Thyroid gland (tissue), 4 donors: ENCODE results near the gene LRP4. TPM values are rescaled to one million over a fixed set of nuclear protein-coding genes. Genes with fewer than 3 reads are reported as not detected.
A peak's percentile ranks its signal among the peaks of the same experiment; 100 is the strongest.
"Not testable (repeated sequence)": the region's sequence is repeated elsewhere in the genome, so short reads cannot be mapped to it uniquely, and the experiment has no call there.

Source experiments
- DNase-seq, 2 donors: peaks; one replicate each; pipeline ENCODE4 v3.0.0-alpha.2; 2019
- H3K27ac ChIP-seq, 3 donors: fragments of 200-600 bp; sonication (generic); 1 replicate in 2 of 3; 2 replicates in 1 of 3; pipeline ENCODE4 v1.5.1; 2016 to 2019; ENCODE audit warnings: mild to moderate bottlenecking in 1 of 3, moderate library complexity in 1 of 3
- H3K27me3 ChIP-seq: fragments of 200-600 bp; sonication (generic); one replicate; pipeline ENCODE4 v1.5.1; 2019
- H3K36me3 ChIP-seq, 2 donors: fragments of 200-600 bp; sonication (generic); one replicate each; pipeline ENCODE4 v1.5.1; 2016 to 2019
- H3K4me1 ChIP-seq, 2 donors: fragments of 200-600 bp; sonication (generic); one replicate each; pipeline ENCODE4 v1.5.1; 2017 to 2019
- H3K4me3 ChIP-seq, 3 donors: fragments of 200-600 bp; sonication (generic); replicated peaks in 1 of 3; 1 replicate in 2 of 3; 2 replicates in 1 of 3; pipeline ENCODE4 v1.5.1; 2016; ENCODE audit warnings: mild to moderate bottlenecking in 1 of 3
- H3K9me3 ChIP-seq: fragments of 200-600 bp; sonication (generic); one replicate; pipeline ENCODE4 v1.5.1; 2017
- POLR2A ChIP-seq, 2 donors: fragments of 450-650 bp; IDR thresholded peaks; one replicate each; pipeline ENCODE4 v1.6.1; 2017; ENCODE audit warnings: antibody characterized with exemption in 2 of 2, mild to moderate bottlenecking in 2 of 2, moderate library complexity in 1 of 2
- WGBS, 2 donors: methylation state at CpG; one replicate each; pipeline ENCODE4 v1.1.5; 2017; 5-methylcytosine and 5-hydroxymethylcytosine counted together
- intact Hi-C: fragments of 100-400 bp; cut with DNase I; formaldehyde crosslinking; loops from one replicate; pipeline ENCODE4 v1.15.1; 2023
- total RNA-seq, 4 donors: library from RNA; depleted of rRNA; stranded (reverse); fragments of >200 nt; gene quantifications; one replicate each; pipeline ENCODE4 v1.2.3, GENCODE V29; 2016
- TF ChIP-seq, protein P1 (sequence below), 6 experiments: fragments of 200-600 bp in 3 of 6; fragments of 450-650 bp in 3 of 6; sonication (generic) in 3 of 6; IDR thresholded peaks; one replicate each; pipeline ENCODE4 v1.5.1; 2016 to 2019; ENCODE audit warnings: antibody characterized with exemption in 6 of 6, mild to moderate bottlenecking in 2 of 6, inconsistent platforms in 1 of 6, moderate library complexity in 1 of 6

The LRP4 gene
- total RNA-seq, 4 donors from 2014 or later: 2.8 to 10.3 (median 7.4) TPM

DNA sequence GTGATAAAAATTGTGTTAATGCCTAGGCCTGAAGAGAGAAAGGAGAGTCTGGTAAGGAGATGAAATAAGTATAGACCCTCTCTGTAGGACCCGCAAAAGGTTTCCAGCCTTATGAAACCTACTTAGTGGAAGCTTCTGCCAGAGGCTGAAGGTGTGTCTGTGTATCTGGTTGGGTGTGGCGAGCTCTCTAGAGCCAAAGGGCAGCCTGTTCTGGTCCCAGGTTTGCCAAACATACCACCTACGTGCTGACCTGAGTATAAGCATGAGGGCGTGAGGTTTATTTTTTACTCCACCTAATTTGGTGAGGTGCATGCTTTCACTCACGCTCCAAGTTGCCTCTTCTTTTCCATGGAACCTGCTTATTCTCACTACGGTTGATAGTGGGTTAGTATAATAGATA lies 23.8 kb upstream of the LRP4 start:
- no peak overlapping the region for H3K4me3 ChIP-seq
- no peaks in the 10 kb centered on the region for H3K9me3 ChIP-seq
- WGBS, 2 donors: 98 to 99% methylated on average over 6 of the region's 6 CpGs
- intact Hi-C loops: no loop called here
- H3K27me3 ChIP-seq: no peaks in the 10 kb centered on the region
- peaks cover 0 to 14% of the 10 kb centered on the region in 2 donors for H3K4me1 ChIP-seq
- no peaks in the 10 kb centered on the region for H3K36me3 ChIP-seq
- TF ChIP-seq, protein P1, sequence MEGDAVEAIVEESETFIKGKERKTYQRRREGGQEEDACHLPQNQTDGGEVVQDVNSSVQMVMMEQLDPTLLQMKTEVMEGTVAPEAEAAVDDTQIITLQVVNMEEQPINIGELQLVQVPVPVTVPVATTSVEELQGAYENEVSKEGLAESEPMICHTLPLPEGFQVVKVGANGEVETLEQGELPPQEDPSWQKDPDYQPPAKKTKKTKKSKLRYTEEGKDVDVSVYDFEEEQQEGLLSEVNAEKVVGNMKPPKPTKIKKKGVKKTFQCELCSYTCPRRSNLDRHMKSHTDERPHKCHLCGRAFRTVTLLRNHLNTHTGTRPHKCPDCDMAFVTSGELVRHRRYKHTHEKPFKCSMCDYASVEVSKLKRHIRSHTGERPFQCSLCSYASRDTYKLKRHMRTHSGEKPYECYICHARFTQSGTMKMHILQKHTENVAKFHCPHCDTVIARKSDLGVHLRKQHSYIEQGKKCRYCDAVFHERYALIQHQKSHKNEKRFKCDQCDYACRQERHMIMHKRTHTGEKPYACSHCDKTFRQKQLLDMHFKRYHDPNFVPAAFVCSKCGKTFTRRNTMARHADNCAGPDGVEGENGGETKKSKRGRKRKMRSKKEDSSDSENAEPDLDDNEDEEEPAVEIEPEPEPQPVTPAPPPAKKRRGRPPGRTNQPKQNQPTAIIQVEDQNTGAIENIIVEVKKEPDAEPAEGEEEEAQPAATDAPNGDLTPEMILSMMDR (IDR thresholded peaks at IDR 0.05): no peak
- no peak for TF ChIP-seq POLR2A (IDR thresholded peaks at IDR 0.05)
- H3K27ac ChIP-seq: no peak overlapping the region
- no peak for DNase-seq

DNA sequence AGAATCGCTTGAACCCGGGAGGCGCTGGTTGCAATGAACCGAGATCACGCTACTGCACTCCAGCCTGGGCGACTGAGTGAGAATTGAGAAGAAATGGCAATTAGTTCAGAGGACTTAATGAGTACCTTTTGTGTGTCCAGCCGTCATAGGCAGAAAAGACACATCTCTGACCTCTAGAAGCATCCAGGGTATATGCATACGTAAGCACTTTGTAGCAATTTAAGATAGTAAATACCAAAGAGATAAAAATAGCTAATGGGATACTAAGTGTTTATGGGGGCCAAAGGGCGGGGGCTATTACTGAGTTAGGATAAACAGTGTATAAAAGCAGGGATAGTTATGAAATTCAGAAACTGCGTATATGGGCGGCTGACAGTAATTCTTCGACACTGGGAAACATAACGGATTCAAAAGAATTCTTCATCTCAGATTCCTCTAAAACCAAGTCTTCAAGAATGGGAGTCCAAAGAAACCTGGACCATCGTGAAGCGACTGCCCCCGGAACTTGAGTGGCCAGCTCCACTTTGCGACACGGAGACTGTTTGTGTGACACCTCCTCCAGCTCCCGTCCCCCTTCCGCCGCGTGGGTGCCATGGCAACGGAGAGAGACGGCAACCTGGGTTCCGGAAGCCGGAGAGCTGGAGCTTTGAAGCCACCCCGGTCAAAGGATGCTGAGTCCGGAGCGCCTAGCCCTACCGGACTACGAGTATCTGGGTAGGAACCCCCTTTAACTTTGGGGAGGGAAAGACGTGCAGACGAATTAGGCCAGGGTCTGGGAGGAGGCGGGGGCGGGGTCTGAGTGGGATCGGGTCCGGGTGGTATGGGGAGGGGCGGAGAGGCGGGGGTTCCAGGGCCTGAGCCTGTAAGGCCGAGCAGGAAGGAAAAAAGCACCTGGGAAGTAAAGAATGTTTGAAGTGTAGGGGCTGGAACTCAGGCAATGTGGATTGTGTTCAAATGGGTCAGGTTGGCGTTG lies 18.1 kb upstream of the LRP4 start, which contains the start of gene CSTPP1:
CSTPP1 (plus strand) TSS at position 624 of the 973 bp plus-strand sequence; CDS start at position 669, 45 bp downstream.
- intact Hi-C loops: no loop called here
- 24 to 30% methylated on average over 32 to 38 of the region's 41 CpGs for WGBS, 2 donors

DNA sequence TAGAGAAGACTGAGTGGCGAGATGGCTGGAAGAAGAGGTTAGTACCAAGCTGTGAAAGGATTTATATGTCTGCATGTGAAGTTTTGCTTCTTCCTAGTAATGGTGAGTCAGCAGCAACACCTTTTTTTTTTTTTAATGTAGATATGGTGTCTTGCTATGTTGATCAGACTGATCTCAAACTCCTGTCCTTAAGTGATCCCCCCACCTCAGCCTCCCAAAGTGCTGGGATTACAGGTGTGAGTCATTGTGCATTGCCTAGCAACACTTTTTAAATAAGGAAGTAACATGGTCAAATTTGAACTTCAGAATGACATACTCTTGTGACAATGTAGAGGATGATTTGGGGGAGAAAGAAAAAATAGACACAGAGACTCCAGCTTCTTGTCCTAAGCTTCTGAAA lies 11.7 kb upstream of the LRP4 start:
- H3K36me3 ChIP-seq: no peaks in the 10 kb centered on the region
- WGBS, 2 donors: 98 to 100% methylated on average over 1 of the region's 1 CpG
- intact Hi-C loops: no loop called here
- H3K27me3 ChIP-seq: no peaks in the 10 kb centered on the region
- H3K27ac ChIP-seq: no peak overlapping the region
- H3K4me3 ChIP-seq: no peak overlapping the region
- no peak for TF ChIP-seq POLR2A (IDR thresholded peaks at IDR 0.05)
- TF ChIP-seq, protein P1 (IDR thresholded peaks at IDR 0.05): no peak
- no peaks in the 10 kb centered on the region for H3K9me3 ChIP-seq
- no peaks in the 10 kb centered on the region for H3K4me1 ChIP-seq
- DNase-seq: no peak

More for the DNA sequence above, 18.1 kb upstream of the LRP4 start, which contains the start of gene CSTPP1:
- peak within 1 kb of the TSS in 2 of 3 donors; percentile 13 to 20 for H3K27ac ChIP-seq
- TF ChIP-seq, protein P1 (IDR thresholded peaks at IDR 0.05): no peak
- peak in 1 of 2 donors; percentile 13 for TF ChIP-seq POLR2A (IDR thresholded peaks at IDR 0.05)
- DNase-seq: peak; percentile 96
- no peaks in the 10 kb centered on the region for H3K9me3 ChIP-seq
- H3K4me3 ChIP-seq: peak within 1 kb of the TSS; percentile 38 to 47 (median 39)
- H3K36me3 ChIP-seq: no peaks in the 10 kb centered on the region
- H3K27me3 ChIP-seq: no peaks in the 10 kb centered on the region
- peaks cover 4 to 13% of the 10 kb centered on the region in 2 donors for H3K4me1 ChIP-seq

DNA sequence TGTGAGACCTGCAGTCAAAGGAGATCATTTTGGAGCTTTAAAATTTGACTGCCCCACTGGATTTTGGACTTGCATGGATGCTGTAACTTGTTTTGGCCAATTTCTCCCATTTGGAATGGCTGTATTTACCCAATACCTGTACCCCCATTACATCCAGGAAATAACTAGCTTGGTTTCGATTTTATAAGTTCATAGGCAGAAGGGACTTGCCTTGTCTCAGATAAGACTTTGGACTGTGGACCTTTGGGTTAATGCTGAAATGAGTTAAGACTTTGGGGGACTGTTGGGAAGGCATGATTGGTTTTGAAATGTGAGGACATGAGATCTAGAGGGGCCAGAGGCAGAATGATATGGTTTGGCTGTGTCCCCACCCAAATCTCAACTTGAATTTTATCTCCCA lies 10.4 kb upstream of the LRP4 start:
- intact Hi-C loops, H3K4me3 ChIP-seq, DNase-seq, H3K27me3 ChIP-seq, H3K4me1 ChIP-seq, H3K36me3 ChIP-seq, H3K9me3 ChIP-seq, H3K27ac ChIP-seq: not testable (repeated sequence)
- WGBS, 2 donors: 64 to 67% methylated on average over 1 of the region's 1 CpG

DNA sequence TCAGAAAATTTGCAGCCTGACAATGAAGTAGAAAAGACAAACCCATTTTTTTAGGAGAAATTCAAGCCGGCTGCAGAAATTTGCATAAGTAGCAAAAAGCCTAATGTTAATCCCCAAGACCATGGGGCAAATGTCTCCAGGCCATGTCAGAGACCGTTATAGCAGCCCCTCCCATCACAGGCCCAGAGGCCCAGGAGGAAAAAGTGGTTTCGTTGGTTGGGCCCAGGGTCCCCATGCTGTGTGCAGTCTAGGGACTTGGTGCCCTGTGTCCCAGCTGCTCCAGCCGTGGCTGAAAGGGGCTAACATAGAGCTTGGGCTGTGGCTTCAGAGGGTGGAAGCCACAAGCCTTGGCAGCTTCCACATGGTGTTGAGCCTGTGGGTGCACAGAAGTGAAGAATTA lies 9.6 kb upstream of the LRP4 start:
- DNase-seq, H3K4me3 ChIP-seq, H3K27me3 ChIP-seq, H3K27ac ChIP-seq, H3K9me3 ChIP-seq, H3K4me1 ChIP-seq, H3K36me3 ChIP-seq, intact Hi-C loops: not testable (repeated sequence)
- 82 to 86% methylated on average over 4 of the region's 4 CpGs for WGBS, 2 donors

DNA sequence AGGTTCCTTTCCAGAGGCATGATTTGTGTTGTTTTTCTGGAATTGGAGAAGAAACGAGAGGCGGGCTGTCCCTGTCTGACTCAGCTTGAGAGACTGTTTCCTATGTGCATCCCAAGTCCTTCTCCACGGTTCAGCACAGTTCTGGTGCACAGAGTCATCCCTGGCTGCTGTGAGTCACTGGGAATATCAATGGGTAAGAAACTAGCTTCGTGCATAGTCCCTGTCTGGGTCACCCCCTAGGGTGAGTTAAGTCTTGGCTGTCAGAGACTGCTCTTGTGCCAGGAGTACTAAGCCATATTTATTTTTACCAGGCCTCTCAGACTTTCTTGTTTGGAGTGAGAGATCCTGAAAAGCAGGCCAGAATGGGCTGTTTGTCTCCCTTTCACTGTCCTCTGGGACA lies 2.4 kb upstream of the LRP4 start:
- peaks cover 25 to 35% of the 10 kb centered on the region in 2 donors for H3K4me1 ChIP-seq
- TF ChIP-seq POLR2A (IDR thresholded peaks at IDR 0.05): no peak
- TF ChIP-seq, protein P1 (IDR thresholded peaks at IDR 0.05): no peak
- DNase-seq: peak; percentile 78 to 79

More for the DNA sequence above, 2.4 kb upstream of the LRP4 start:
- H3K27ac ChIP-seq: peak overlapping the region; percentile 38 to 67 (median 65)
- WGBS, 2 donors: 16 to 17% methylated on average over 4 of the region's 4 CpGs
- H3K36me3 ChIP-seq: no peaks in the 10 kb centered on the region
- H3K4me3 ChIP-seq: no peak overlapping the region
- intact Hi-C loops: no loop called here
- no peaks in the 10 kb centered on the region for H3K27me3 ChIP-seq
- H3K9me3 ChIP-seq: no peaks in the 10 kb centered on the region
